ENCODE data around the gene SERPINI1. TPM values are rescaled to one million over a fixed set of nuclear protein-coding genes. Genes with fewer than 3 reads are reported as not detected.

SERPINI1 gene
- total RNA-seq, 4 donors from 2014 or later = 3.1 to 4.0 (median 3.5) TPM

- Histone ChIP-seq H3K4me1 (peaks cover under 1 to 7% of the 10 kb centered on the region in 2 donors), H3K9me3 (no peaks in the 10 kb centered on the region), H3K27me3 (no peaks in the 10 kb centered on the region), H3K27ac (no peak overlapping the region), H3K36me3 (no peaks in the 10 kb centered on the region), H3K4me3 (replicated peaks in 1 of 3) (no peak overlapping the region)
- no peak for TF ChIP-seq CTCF (IDR thresholded peaks at IDR 0.05)
- no peak for TF ChIP-seq POLR2A (IDR thresholded peaks at IDR 0.05)
- WGBS, 2 donors = 75 to 76% methylated on average over 3 of the region's 3 CpGs
- no peak for DNase-seq
- intact Hi-C loops (cut with DNase I) = no loop called here
These were observed 7.3 kb upstream of the SERPINI1 start for GRCh38 chr3:167728176-167728575.

DNA sequence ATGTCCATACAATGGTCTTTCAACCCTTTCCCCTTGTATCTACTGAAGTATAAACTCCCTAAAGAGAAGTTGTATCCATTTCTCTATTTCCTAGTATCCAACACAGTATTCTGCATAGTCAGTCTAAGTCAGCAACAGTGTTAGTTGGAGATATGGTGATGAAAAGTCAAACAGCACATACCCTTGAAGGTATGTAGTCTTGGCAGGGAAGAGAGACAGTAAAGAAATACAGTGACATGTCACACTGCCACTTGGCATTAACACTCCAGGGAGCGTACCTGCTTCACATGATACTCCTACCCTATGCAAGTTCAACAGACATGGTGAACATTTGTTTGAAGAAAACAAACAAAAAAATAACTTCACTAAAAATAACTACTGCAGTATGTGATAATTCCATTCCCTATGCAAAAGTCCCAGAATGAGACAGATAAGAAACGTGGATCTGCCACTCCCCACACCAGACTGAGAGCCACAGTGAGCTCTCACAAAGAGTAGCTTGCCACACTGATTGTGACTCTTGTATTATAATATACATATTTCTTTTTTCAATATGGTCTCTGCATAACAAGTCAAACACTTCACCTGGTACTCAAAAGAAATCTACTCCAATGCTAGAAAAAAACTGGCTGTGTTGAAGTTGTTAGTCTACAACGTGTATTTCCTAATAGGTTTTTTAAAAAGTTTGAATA lies 6.7 kb upstream of the SERPINI1 start:
- Histone ChIP-seq H3K9me3 (no peaks in the 10 kb centered on the region), H3K27ac (no peak overlapping the region), H3K4me3 (replicated peaks in 1 of 3) (no peak overlapping the region), H3K4me1 (peaks cover 6 to 12% of the 10 kb centered on the region in 2 donors), H3K27me3 (no peaks in the 10 kb centered on the region), H3K36me3 (no peaks in the 10 kb centered on the region)
- intact Hi-C loops (cut with DNase I) = no loop called here
- TF ChIP-seq CTCF (IDR thresholded peaks at IDR 0.05) = no peak
- no peak for TF ChIP-seq POLR2A (IDR thresholded peaks at IDR 0.05)
- no peak for DNase-seq
- WGBS, 2 donors = 79 to 81% methylated on average over 3 of the region's 3 CpGs

DNA sequence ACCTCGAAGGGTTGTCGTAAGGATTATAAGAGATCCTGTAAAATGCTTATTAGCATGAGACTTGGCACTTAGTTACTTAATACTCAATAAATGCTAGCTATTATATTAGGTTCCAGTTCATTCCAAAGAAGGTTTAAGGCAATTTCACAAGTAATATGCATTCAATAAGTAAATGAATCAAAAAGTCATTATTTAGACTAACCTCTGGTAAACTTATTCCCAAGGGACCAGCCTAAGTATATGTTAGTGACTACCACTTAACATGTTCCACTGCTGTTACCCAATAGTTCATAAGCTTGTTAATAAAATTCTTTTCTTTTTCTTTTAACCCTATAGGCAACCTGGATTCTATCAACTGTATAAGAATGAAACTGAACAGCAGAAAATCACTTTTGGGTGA lies 5.9 kb upstream of the SERPINI1 start:
- Histone ChIP-seq H3K27me3 (no peaks in the 10 kb centered on the region), H3K36me3 (no peaks in the 10 kb centered on the region), H3K4me1 (peaks cover 8 to 12% of the 10 kb centered on the region in 2 donors), H3K4me3 (replicated peaks in 1 of 3) (no peak overlapping the region), H3K9me3 (no peaks in the 10 kb centered on the region), H3K27ac (no peak overlapping the region)
- intact Hi-C loops (cut with DNase I) = no loop called here
- WGBS, 2 donors = 83 to 90% methylated on average over 2 of the region's 2 CpGs
- TF ChIP-seq POLR2A (IDR thresholded peaks at IDR 0.05) (no peak), CTCF (IDR thresholded peaks at IDR 0.05) (no peak)
- DNase-seq = no peak

DNA sequence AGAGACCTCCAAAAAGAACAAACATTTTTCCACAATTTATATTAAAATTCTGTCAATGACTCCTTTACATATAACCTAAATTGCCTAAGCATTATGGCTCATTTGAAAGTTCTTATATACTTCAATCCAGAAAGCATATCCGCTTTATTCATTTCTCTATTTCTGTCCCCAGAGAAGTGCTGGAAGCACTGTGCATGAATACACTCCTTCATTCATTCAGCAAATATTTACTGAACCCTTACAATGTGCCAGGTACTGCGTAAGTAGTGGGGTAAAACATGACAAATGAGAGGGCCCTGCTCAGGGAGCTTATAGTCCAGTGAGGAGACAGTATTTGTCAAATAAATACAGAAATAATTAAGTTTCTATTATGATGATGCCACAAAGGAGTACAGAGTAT lies 4.1 kb upstream of the SERPINI1 start:
- H3K36me3 ChIP-seq = no peaks in the 10 kb centered on the region
- TF ChIP-seq CTCF (IDR thresholded peaks at IDR 0.05) (no peak), POLR2A (IDR thresholded peaks at IDR 0.05) (no peak)
- intact Hi-C loops (cut with DNase I) = no loop called here
- WGBS, 2 donors = 98% methylated on average over 2 of the region's 2 CpGs
- H3K4me3 ChIP-seq (replicated peaks in 1 of 3) = no peak overlapping the region
- DNase-seq = no peak
- H3K27me3 ChIP-seq = no peaks in the 10 kb centered on the region
- H3K9me3 ChIP-seq = no peaks in the 10 kb centered on the region
- peaks cover 8 to 17% of the 10 kb centered on the region in 2 donors for H3K4me1 ChIP-seq
- H3K27ac ChIP-seq = no peak overlapping the region

GRCh38 chr3:167732313-167733065 lies 3.0 kb upstream of the SERPINI1 start:
- Histone ChIP-seq H3K4me3 (replicated peaks in 1 of 3) (no peak overlapping the region), H3K4me1 (peaks cover 8 to 21% of the 10 kb centered on the region in 2 donors), H3K27me3 (no peaks in the 10 kb centered on the region), H3K36me3 (no peaks in the 10 kb centered on the region), H3K9me3 (no peaks in the 10 kb centered on the region), H3K27ac (no peak overlapping the region)
- WGBS, 2 donors = 64 to 66% methylated on average over 7 of the region's 7 CpGs
- TF ChIP-seq POLR2A (IDR thresholded peaks at IDR 0.05) = no peak
- no peak for TF ChIP-seq CTCF (IDR thresholded peaks at IDR 0.05)
- intact Hi-C loops (cut with DNase I) = no loop called here
- DNase-seq = no peak
